Measurements from ENCODE around the gene TMEM242.

DNA sequence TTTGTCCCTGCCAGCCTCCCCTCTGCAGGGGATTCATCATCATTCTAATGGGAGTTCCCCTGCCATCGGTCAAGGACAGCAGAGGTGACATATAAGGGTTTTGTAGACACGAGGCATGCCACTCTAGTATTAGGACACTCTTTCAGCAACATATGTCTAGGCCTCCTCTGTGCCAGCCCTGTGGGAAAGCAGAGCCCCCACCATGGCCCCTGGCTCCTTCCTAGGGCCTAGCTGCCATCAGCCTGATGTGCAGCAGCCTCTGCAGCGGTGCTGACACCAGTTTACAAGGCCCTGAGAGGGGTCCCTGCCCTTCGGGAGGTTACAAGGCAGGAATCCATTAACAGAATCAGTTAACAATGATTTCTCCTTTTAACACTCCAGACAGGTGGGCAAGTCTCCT lies 32.5 kb downstream of the TMEM242 start:
- TF ChIP-seq SREBF2 (IDR thresholded peaks at IDR 0.05) = no peak
- TF ChIP-seq, protein P1, sequence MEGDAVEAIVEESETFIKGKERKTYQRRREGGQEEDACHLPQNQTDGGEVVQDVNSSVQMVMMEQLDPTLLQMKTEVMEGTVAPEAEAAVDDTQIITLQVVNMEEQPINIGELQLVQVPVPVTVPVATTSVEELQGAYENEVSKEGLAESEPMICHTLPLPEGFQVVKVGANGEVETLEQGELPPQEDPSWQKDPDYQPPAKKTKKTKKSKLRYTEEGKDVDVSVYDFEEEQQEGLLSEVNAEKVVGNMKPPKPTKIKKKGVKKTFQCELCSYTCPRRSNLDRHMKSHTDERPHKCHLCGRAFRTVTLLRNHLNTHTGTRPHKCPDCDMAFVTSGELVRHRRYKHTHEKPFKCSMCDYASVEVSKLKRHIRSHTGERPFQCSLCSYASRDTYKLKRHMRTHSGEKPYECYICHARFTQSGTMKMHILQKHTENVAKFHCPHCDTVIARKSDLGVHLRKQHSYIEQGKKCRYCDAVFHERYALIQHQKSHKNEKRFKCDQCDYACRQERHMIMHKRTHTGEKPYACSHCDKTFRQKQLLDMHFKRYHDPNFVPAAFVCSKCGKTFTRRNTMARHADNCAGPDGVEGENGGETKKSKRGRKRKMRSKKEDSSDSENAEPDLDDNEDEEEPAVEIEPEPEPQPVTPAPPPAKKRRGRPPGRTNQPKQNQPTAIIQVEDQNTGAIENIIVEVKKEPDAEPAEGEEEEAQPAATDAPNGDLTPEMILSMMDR (IDR thresholded peaks at IDR 0.05) = no peak
- TF ChIP-seq EP300 (IDR thresholded peaks at IDR 0.05) = no peak
- TF ChIP-seq POLR2A (IDR thresholded peaks at IDR 0.05; ENCODE audit: low read length) = no peak
- no peak for TF ChIP-seq CEBPB (IDR thresholded peaks at IDR 0.05)
- TF ChIP-seq GATA3 (IDR thresholded peaks at IDR 0.05; ENCODE audit: borderline replicate concordance) = no peak
- TF ChIP-seq, protein P2, sequence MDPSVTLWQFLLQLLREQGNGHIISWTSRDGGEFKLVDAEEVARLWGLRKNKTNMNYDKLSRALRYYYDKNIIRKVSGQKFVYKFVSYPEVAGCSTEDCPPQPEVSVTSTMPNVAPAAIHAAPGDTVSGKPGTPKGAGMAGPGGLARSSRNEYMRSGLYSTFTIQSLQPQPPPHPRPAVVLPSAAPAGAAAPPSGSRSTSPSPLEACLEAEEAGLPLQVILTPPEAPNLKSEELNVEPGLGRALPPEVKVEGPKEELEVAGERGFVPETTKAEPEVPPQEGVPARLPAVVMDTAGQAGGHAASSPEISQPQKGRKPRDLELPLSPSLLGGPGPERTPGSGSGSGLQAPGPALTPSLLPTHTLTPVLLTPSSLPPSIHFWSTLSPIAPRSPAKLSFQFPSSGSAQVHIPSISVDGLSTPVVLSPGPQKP (IDR thresholded peaks at IDR 0.05; ENCODE audit: low read depth, low read length) = no peak
- TF ChIP-seq E2F6 (IDR thresholded peaks at IDR 0.05; ENCODE audit: borderline replicate concordance, low read depth) = no peak
- no peak for TF ChIP-seq CBX8 (IDR thresholded peaks at IDR 0.05)
- no peak for TF ChIP-seq FOSL2 (IDR thresholded peaks at IDR 0.05)
- no peak for TF ChIP-seq FOSL2 (CRISPR knock-in tag; IDR thresholded peaks at IDR 0.05)

Measured in A549 (cell line).